Kidney epithelial cell (primary cell): ENCODE measurements around the gene ALPL. TPM values are rescaled to one million over a fixed set of nuclear protein-coding genes. Genes with fewer than 3 reads are reported as not detected.

Source experiments
- DNase-seq: peaks from one replicate; pipeline ENCODE4 v3.0.0-alpha.2; 2010; ENCODE audit warnings: low read depth
- H3K27me3 ChIP-seq: 2 replicates; pipeline ENCODE4 v1.6.0; 2011; ENCODE audit warnings: low read length; ENCODE audit not compliant: control insufficient read depth, insufficient read depth
- H3K36me3 ChIP-seq: 2 replicates; pipeline ENCODE4 v1.5.1; 2011; ENCODE audit warnings: low read length; ENCODE audit not compliant: control insufficient read depth, insufficient read depth
- H3K4me3 ChIP-seq: 2 replicates; pipeline ENCODE4 v1.5.1; 2011; ENCODE audit warnings: low read depth, mild to moderate bottlenecking, control low read depth, low read length
- total RNA-seq: library from RNA; depleted of rRNA; stranded (reverse); fragments of >200 nt; gene quantifications from 2 replicates; pipeline ENCODE4 v1.2.3, GENCODE V29; 2015
- TF ChIP-seq, protein P1 (sequence below): IDR thresholded peaks from 2 replicates; pipeline ENCODE4 v1.5.1; 2011; ENCODE audit warnings: mild to moderate bottlenecking, moderate library complexity, low read length, control low read depth, inconsistent platforms; ENCODE audit not compliant: insufficient read depth, poor library complexity, severe bottlenecking

The ALPL gene
- total RNA-seq, 1 donor from 2014 or later: 5.1 TPM

DNA sequence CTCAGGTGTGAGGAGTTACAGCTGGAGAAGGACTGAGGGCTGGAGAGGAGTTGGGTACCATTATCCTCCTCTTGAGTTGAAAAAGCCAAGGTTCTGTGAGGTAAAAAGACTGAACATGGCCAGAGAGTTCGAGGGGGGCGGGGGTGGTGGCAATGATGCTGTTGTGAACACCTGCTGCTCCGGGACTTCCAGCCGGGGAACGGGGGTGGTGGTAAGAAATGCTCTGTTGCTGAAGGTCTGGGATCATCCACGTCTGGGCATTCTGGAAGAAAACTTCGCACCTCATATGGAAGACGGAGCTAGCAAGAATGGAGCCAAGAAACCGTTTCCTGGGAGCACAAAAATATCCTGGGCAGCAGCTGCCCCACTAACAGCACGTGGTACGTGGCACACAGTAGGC is 20.1 kb upstream of the ALPL start:
- H3K27me3 ChIP-seq: peaks cover 4% of the 10 kb centered on the region
- H3K36me3 ChIP-seq: no peaks in the 10 kb centered on the region
- H3K4me3 ChIP-seq: no peak overlapping the region
- TF ChIP-seq, protein P1, sequence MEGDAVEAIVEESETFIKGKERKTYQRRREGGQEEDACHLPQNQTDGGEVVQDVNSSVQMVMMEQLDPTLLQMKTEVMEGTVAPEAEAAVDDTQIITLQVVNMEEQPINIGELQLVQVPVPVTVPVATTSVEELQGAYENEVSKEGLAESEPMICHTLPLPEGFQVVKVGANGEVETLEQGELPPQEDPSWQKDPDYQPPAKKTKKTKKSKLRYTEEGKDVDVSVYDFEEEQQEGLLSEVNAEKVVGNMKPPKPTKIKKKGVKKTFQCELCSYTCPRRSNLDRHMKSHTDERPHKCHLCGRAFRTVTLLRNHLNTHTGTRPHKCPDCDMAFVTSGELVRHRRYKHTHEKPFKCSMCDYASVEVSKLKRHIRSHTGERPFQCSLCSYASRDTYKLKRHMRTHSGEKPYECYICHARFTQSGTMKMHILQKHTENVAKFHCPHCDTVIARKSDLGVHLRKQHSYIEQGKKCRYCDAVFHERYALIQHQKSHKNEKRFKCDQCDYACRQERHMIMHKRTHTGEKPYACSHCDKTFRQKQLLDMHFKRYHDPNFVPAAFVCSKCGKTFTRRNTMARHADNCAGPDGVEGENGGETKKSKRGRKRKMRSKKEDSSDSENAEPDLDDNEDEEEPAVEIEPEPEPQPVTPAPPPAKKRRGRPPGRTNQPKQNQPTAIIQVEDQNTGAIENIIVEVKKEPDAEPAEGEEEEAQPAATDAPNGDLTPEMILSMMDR: no peak
- DNase-seq: no peak

DNA sequence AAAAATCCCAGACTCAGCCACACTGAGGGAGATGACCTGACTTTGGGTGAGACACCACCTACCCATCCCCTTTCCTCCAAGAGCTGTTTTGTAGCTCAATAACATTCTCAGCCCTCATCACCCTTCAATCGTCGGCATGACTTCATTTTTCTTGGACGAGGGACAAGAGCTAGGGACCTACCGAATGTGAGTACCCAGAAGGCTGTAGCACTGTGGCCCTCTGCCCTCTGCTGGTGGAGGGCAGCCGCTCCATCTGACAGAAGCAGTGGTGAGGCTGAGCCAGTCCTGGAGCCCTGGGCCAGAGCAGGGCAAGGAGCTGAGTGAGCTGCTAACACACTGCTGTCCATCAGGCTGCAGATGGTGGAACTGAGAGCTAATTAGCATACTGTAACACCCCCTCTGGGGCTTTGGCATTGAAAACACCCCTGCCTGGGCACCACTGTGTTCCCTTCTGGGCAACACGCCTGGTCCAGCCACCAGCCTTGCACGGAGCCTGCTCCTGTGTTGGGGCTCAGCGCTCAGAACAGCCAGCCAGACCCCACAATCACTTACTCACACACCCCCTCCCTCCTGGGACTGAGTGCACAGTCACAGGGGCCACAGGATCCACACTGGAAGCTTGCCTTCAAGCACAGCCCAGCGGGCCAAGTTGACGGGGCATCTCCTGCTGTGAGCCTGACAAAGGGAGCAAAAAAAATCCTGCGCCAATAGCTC is 18.3 kb upstream of the ALPL start:
- no peaks in the 10 kb centered on the region for H3K36me3 ChIP-seq
- H3K27me3 ChIP-seq: peaks cover 4% of the 10 kb centered on the region
- no peak for DNase-seq

DNA sequence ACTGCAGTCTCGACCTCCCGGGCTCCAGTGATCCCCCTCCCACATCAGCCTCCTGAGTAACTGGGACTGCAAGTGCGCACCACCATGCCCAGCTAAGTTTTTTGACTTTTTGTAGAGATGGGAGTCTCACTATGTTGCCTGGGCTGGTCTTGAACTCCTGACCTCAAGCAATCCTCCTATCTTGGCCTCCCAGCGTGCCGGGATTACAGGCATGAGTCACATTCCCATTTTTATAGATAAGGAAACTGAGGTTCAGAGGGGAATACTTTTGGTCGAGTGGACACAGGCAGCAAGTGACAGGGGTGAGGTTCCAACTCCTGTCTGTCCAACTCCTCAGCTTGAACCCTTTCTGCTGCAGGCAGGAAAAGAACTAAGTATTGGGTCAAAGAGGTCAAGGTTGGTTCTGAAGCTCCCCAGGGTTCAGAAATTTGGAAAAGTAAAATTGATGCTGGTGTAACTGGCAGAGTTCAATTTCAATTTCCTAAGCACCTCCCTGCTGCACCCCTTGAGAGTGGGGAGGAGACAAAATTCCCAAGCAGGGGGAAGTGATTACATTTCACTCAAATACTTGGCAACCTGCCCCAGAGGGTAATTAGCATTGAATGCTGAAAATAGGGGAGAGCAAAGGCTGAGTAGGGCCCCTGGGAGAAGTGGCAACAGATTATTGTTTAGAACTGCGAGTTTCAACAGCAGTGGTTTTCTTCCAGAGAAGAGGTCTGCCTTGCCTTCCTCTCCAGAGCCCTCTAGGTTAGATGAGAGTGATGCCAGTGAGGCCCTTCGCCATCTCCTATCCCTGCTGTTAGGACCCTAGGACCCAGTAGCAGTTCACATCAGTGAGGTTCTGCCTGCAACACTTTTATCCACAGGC is 17.5 kb upstream of the ALPL start:
- H3K36me3 ChIP-seq: no peaks in the 10 kb centered on the region
- TF ChIP-seq, protein P1: no peak
- DNase-seq: no peak
- H3K27me3 ChIP-seq: peaks cover 4% of the 10 kb centered on the region
- H3K4me3 ChIP-seq: no peak overlapping the region

More for the DNA sequence above, 18.3 kb upstream of the ALPL start:
- TF ChIP-seq, protein P1: peak; percentile 42
- no peak overlapping the region for H3K4me3 ChIP-seq

DNA sequence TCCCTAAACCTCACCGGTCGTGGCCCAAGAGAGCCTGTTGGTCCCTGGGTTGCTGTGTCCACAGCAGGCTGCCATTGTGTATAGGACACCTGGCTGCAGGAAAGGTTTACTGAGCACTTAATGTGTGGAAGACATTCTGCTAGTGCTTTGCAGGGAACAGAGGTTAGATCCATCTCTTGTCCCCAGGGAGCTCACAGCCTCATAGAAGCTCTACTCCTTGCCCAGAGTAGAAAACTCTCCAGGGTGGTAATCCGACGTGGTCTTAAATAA is 16.9 kb upstream of the ALPL start:
- TF ChIP-seq, protein P1: no peak
- no peak overlapping the region for H3K4me3 ChIP-seq
- no peak for DNase-seq
- peaks cover 7% of the 10 kb centered on the region for H3K27me3 ChIP-seq
- no peaks in the 10 kb centered on the region for H3K36me3 ChIP-seq

DNA sequence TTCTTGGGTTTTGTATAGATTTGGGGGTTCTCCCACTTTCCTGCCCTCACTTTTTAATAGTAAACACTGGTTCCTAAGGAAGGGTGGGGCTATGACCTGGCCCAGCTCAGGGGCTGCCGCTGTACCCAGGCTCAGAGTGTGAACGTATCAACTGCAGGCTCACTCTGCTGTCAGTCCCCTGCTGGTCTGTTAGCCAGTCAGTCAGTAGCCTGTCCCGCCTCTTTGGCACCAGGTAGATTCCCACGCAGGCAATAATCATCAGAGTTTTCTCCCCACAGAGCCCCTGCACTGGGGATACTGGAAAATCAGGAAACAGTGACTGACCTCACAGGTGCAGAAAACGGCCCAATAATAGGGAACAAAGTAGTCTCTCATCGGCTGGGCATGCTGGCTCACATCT is 15.0 kb upstream of the ALPL start:
- peaks cover 10% of the 10 kb centered on the region for H3K27me3 ChIP-seq
- TF ChIP-seq, protein P1: no peak
- no peaks in the 10 kb centered on the region for H3K36me3 ChIP-seq
- H3K4me3 ChIP-seq: no peak overlapping the region
- DNase-seq: no peak
